GM19240 (cell line): Measurements from ENCODE around the gene POU6F2.

Experiments used
- DNase-seq: peaks from one replicate; pipeline ENCODE4 v3.0.0; 2011; ENCODE audit warnings: low spot score; ENCODE audit not compliant: insufficient read length

POU6F2 gene

DNA sequence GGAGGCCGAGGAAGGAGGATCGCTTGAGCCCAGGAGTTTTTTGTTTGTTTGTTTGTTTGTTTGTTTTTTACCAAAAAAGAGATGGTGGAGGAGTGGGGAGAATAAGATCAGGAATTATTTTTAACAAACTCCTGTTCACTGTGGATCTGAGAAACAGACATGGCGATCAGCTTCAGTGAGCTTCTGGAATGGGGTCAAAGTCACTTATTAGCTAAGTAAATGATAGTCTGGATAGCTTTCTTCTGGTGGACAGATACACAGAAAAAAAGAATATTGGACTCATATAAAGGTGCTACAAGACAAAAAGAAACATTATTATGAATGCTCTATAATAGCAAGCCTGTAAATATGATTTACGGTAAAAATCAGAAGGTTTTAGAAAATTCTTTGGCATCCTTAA is 85.1 kb downstream of the POU6F2 start:
- DNase-seq: no peak

DNA sequence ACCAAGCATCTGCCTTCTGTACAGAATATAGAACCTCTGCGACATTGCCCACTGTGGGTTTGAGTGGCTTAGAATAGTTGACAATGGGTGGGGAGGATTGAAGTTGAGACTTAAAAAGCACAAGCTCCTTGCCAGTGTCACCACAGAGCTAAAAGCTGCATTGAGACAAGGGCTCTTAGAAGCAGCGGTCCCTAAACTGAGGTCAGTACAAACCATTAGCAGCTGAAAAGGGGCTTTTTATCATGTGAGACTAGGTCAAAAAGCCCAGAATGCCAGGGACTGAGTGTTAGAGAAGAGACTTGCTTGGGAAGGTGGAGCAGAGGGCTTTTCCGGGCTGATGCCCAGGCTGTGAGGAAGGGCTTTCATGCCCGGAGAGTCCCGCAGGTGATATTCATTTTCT is 91.3 kb downstream of the POU6F2 start:
- DNase-seq: no peak

DNA sequence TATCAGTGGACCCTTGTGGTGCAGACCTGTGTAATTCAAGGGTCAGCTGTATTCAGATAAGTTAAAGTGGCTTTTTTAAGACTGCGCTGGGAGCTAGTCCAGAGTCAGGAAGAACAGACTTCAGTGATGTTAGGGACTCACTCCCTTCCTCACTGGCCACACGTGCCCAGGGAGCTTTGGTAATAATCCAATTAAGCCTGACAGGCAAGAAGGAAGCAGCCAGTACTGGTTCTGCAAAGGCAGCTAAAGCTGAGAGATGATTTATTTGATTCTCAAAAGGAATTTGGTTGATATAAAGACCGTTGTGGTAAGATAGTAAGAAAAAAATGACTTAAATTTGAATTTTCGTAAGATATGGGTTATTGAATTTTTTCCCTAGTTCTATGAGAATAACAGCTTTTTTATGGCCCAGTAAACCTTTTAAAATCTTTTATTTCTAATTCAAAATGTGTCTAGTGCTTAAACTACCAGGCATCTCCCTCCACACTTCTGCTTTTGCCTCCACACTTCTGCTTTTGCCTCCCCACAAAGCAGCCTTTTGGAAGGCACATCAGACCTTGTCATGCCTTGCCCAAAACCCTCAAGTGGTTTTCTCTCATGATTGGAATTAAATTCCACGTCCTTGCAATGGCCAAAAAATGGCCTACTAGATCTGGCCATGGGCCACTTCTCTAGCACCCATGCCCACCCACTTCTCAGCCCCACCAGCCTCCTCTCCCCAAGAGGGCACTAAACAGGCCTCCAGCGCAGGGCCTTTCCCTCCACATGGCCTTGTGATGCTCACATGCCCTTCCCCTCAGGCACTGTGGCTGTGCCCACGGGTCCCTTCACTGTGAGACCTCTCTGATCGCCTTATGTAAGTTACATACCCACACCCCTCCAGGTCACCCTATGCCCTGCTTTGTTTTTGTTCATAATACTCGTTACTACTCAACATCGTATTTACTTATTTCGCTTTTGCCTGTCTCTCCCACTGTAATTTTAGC is 92.5 kb downstream of the POU6F2 start:
- no peak for DNase-seq

DNA sequence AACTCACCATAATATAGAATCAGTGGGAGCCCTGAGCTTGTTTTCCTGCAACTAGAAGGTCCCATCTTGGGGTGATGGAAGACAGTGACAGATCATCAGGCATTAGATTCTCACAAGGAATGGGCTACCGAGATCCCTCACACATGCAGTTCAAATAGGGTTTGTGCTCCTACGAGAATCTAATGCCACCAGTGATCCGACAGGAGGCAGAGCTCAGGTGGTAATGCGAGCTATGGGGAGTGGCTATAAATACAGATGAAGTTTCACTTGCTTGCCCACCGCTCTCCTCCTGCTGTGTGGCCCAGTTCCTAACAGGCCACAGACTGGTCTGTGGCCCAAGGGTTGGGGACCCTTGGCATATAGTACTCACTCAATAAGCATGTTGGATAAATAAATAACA is 93.4 kb downstream of the POU6F2 start:
- DNase-seq: no peak

DNA sequence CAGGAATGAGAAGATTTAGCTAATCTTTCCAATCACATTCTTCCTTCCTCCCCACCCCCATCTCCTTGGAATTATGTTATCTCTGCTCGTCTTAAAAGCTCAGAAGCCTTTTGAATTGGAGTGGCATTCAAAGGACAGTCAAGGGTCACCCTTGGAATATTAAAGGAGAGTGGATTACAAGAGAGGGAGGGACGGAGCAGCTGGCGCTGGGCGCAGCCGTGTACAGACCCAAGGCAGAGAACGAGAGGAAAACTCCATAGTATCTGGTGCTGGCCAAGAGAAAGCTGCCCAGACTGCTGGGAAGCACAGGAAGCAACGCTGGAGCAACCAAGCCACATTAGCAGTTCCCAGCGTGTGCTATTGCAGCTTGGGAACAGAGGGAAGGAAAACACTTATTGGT is 95.7 kb downstream of the POU6F2 start:
- DNase-seq: no peak

DNA sequence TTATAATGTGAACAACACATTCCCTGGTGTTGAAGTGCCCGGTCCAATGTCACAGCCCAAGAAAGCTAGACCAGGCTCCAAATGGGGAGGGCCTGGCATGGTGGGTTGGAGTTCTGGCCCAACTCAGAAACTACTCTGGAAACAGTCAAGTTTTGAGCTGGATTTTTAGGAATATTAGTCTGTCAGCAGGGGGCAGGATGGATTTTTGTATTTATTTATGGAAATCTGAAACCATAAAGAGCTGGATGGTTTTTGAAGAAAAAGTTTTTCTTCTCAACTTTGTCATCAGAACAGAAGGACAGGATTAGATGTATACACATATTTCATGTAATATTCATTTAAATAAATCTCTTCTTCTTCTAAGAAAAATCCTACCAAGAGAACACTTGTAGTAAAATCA is 97.5 kb downstream of the POU6F2 start:
- DNase-seq: no peak

DNA sequence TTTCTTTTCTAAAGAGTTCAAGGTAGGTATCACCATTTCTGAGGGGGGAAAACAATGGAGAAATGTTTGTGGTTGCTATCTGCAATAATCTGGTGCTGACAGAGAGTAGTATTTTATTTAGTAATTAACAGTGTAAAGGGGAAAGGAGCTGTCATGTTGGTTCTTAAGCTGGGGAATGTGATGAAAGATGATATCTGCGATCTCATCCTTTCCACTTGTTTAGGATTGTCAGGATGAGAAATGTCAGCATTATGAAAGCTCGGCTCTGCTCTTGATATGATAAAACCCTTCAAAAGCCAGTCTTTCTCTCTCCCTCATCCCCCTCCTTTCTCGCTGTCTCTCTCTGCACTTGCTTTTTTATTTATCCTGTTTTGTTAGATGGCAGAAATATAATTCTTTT is 106.1 kb downstream of the POU6F2 start:
- no peak for DNase-seq

DNA sequence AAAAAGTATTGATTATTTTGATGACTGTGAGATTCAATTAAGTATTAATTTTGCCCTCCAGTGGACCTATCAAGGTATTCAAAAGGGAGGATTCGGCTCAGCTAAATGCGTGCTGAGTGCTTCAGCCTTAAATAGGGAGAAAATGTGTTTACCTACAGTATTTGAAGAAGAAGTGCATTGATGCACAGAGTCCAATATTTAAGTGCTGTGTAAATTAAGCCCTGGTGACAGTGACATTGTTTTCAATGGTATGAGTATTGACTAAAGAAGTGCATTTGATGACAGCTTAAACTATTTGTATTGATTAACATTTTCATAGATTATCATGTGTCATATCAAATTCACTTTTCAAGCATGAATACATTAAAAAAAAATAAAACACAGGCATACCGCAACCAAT is 106.6 kb downstream of the POU6F2 start:
- no peak for DNase-seq

DNA sequence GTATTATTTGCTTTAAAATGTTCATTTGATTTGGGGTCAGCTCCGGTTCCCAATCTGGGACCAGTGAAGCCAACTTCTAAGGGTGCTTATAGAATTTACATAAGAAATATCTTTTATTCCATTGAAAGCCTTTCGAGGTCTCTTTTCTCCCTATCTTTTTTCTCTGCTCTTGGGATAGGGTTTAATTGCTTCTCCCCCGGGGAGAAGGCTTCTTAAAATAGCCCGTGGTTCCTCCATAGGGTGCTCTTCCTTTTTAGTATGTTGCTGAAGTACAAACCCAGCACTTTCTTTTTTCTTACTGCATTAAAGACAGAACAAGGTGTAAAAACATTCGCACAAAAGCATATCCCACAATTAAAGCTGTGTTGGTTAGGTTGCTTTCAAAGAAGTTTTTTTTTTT is 107.5 kb downstream of the POU6F2 start:
- DNase-seq: no peak

DNA sequence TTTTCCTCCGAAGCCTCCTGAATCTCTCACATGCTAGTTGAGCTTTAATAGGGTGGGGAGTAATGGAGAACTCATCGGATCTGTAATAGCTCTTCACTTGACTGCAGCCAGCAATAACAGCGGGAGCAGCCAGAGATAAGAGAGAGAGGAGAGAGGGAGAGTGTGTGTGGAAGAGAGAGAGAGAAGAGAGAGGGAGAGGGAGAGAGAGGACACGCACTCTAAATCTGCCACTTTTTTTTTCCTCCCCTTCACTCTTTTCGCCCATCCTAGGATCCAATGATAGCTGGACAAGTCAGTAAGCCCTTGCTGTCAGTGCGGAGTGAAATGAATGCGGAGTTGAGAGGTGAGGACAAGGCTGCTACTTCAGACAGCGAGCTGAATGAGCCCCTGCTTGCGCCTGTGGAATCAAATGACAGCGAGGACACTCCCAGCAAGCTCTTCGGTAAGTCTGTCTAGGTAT is 107.9 kb downstream of the POU6F2 start:
- DNase-seq: no peak

DNA sequence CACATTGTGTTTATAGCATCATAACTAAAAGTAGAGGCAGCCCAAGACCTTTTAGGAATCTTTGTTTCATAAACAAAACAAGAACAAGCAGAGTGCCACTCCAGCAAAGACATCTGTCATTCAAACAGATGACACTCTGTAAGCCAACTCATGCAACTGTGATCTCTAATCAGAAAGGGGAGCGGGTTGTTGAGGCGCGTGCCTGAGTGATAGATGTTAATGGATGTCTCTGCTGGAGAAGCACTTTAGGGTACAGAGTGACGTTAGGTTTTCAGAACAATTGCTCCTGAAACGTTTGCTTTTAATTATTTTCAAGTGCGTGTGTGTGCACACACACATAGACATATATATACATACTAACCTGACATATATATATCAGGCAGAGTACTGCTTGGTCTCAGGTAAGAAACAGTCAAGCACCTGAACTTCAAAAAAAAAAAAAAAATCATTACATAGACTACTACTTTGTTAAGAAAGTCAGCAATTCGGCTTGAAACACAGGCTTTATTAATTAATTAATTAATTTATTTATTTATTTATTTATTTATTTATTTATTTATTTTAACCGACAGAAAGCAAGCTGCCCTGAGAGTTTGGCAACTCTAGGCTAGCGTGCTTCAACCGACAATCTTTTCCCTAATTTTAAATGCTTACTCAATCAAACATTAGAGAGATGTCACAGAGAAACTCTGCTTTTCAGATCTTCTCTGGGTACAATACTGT is 109.1 kb downstream of the POU6F2 start:
- DNase-seq: no peak

DNA sequence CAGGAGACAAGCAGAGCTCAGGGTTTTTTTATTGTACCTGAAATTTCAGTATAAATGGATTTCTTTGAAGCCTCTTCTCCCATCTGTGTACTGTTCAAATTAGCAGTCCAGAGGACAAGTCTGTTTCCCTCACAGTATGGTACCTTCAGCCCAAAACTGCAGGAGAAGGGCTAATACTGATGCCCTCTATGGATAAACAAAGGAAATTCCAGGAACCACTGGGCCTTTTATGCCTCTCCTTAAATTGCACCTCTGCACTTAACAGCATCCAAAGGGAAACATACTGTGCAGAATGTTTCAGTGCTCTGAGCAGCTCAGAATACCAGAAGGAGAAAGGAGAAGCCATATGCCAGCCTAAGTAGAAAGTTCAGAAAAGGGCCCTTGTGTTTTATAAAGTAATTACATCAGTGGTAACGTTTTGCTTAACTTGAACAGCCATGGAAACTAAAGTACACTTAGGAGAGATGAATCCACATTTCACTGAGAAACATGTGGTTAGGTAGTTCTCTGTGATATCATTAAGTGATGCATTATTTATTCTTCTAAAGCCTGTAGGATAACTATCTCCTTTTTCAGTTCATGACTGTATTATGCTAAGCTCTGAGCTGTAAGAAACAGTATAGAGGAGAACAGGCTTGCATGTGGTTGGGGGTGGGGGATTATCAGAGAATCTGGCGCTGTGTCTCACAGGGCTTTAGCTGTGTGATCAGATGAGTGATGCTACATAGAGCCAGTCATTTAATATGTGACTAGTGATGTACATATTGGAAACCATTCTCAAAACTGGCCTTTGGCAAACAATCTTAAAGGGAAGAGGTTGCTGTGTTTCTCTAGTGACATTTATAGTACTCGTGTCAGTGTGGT is 111.3 kb downstream of the POU6F2 start:
- DNase-seq: no peak

DNA sequence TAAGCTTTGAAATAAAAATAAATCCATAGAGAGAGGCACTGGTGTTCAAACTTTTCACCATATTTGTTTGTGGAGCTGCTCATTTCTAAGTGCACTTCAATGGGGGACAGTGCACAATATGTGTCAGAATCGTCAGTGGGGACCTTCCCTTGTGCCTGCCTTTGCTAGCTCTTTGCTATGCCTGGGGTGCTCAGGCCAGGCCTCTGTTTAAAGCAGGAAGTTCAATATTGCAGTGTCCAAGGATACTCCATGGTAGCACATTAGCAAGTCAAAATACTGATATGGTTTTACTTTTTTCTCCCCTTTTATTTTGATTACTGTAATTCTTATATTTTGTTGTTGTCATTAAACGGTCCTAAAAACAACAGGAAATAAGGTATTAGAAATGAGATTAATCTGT is 113.4 kb downstream of the POU6F2 start:
- no peak for DNase-seq

DNA sequence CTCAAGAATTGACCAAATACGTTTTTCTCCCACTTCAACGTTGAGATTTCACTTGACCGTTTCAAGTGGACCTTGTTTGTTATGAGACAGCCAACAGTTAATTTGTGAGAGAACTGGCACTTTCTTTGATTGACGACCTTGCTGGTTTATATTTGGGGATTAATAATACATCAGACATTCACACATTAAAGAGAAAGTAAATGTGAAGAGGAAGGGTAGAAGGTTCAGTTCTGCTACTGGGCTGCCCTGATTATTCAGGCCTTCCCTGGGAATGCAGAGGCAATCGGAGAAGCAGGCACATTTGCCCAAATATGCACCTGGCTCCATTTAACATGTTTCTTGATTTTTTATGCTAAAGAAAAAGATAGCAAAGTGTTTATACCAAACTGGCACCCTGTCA is 114.1 kb downstream of the POU6F2 start:
- no peak for DNase-seq

DNA sequence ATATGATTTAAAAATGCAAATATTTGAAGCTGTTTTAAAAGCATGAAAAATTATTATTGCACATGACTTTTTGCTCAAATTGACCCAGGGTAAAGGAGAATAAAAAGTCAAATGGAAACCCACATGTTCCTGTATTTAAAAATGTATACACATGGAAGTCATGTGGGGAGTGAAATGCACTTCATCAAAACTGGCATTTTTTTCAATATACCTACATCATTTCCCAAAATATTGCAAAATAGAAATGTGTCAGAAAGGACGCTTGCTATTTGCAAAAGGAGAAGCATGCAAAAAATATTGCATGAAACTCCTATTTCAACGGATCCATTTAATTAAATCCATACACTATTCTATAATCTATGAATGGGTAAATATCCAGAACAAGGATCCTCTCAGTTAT is 117.0 kb downstream of the POU6F2 start:
- no peak for DNase-seq

DNA sequence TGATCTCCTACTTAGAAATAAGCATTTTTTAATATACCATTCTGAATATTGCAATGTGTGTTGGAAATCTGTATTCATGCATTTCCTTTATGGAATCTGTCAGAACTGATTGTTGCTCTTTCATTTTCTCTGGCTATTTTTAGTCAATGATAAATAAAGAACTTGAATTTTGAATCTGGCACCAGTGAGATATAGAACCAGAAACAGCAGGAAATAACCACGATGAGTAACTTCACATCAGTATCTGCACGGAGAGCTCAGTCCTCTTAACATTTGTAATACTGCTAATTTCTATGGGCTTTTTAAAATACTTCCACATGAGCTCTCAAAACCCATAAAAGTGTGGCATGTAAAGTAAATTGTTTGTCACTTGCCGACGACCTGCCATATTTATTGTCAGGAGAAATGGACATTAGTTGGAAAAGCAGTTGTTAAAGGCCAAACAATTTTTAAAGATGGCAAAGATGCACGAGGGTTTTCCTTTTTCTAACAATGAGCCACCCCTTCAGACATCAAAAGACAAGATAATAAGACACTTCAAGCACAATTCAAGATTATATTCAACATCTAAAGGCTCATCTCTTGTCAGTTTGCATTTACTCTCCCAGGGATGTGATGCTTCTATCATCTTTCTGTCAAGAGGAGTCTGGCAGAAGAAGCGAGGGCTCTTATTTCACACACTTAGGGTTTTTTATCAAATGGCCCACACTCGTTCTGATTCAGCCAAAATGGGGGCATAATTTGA is 118.3 kb downstream of the POU6F2 start:
- DNase-seq: no peak

DNA sequence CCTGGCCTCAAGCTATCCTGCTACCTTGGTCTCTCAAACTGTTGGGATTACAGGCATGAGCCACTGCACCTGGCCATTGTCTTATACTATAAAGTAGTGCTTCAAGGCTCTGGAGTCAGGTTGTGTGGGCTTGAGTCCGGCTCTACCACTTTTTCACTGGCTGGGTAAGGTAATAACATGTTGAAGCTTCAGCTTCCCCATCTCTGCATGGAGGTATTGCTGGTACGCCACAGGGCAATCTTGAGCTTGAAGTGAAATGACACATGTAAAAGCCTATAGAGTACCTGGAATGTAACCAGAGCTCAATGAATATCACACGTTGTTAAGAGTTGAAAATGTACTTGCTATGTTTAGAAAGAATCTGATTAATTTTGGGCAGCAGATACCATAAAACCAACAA is 120.8 kb downstream of the POU6F2 start:
- DNase-seq: no peak

DNA sequence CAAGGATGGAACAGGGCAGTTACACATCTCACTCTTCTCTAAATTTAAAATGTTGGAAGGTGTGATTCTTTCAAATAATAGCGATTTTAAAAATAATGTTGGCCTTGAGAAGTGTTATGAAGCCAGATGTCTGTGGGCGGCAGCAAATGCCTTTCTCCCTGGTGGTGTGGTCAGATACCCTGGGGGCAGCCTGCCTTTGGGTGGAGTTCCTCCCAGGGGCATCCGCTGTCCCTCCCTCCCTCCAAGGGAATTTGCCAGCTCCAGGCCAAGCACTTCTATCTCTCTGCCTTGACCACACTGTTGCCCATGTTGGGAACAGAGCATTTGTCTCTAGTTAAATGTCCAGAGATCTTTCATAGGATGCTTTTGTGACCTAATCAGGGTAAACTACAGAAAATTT is 121.4 kb downstream of the POU6F2 start:
- no peak for DNase-seq

DNA sequence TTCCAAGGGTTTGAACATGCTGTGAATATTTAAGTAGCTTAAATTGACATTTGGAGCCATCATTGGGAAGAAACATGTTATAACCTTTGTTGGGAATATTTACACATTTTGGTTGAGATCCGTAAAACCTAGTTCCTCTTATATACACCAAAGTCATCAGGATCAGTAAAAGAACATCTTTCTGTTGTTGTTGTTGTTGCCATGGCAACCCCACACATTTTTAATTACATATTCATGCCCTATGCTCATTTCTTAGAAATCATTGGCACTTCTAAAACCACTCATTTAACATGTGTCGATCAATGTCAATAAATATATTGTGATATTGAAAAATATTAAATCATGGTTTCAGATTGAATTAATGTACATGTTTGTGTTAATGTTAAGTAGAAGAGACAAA is 122.6 kb downstream of the POU6F2 start:
- DNase-seq: no peak

DNA sequence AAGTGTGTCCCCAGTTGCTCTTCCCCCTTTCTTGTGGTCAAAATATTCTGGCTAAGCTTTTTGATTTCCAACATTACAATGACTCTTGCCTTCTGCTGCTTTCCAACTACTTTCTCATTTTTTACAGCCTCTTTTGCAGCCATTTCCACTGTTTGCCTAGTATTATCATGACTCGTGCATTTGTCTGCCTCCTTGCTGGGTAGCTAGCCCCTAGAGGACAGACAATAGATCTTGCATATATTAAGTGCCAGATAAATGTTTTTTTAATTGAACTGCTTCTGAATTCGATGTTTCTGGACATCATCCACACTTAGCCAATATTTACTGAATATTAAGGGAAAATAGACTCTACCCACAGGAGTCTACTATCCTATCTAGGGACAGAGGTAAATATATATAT is 124.5 kb downstream of the POU6F2 start:
- no peak for DNase-seq

DNA sequence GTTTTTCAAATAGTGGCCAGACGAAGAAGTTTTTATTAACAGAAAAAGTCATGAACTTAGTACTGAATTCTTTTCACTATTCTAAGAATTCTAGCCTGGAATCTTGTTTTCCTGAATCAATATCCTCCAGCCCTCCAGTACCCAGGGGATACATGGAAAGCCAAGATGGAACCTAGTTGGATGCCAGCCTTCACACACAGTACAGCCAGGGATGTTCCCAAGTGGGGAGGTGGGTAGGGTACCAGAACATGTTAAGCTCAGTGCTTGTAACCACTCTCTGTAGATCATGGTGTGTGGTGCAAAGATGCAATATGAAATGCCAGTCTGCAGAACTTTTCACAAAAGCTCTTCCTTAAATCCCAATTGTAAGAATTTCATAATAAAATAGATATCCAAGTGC is 128.0 kb downstream of the POU6F2 start:
- no peak for DNase-seq
